Measurements from ENCODE around the gene PDZRN3. TPM values are rescaled to one million over a fixed set of nuclear protein-coding genes. Genes with fewer than 3 reads are reported as not detected.

Gene PDZRN3
- polyA plus RNA-seq, 1 of the 3 experiments (the other 2 are of a cell fraction): 10.3 TPM

DNA sequence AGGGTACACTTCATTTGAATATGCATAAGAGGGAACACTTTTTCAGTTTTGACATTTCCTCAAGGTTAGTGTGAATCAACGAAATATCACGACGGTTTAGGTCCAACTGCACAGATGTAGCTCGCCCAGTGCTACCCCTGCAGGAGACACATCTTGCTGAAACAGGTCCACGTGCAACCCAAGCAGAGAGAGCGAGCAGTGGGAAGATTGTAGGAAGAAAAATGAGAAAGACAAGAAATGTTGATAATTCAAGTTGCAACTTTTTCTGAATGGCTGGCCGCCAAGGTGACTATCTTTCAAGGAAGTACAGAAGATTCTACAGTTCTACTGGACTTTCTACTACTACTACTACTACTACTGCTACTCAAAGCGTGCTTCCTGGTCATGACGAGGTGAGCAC is 231.7 kb downstream of the PDZRN3 start:
- Histone ChIP-seq H4K20me1 (ENCODE audit: insufficient read depth) (no peaks in the 10 kb centered on the region), H3K36me3 (replicated peaks in 1 of 2; ENCODE audit: control insufficient read depth in 1 of 2, insufficient read depth in 2 of 2, low read length in 1 of 2) (peaks cover 59 to 72% of the 10 kb centered on the region in 2 experiments), H3K4me3 (ENCODE audit: low read depth in 2 of 2, low read length in 1 of 2) (no peak overlapping the region), H3K9me3 (no peaks in the 10 kb centered on the region), H3K27ac (ENCODE audit: low read depth in 2 of 2, low read length in 1 of 2) (no peak overlapping the region), H3K4me2 (no peak overlapping the region), H3K79me2 (ENCODE audit: insufficient read depth) (no peaks in the 10 kb centered on the region), H3F3A (replicated peaks; ENCODE audit: insufficient read depth) (no peaks in the 10 kb centered on the region), H3K27me3 (ENCODE audit: insufficient read depth) (no peaks in the 10 kb centered on the region), H3K9ac (no peak overlapping the region), H3K4me1 (ENCODE audit: control insufficient read depth in 1 of 2, insufficient read depth in 2 of 2, low read depth in 1 of 2, low read length in 1 of 2) (no peaks in the 10 kb centered on the region; a peak in 1 of 4 replicates), H2AFZ (ENCODE audit: low read depth) (no peak overlapping the region), H3K9me2 (no peaks in the 10 kb centered on the region)
- POLR2A ChIA-PET: no interaction called here
- DNase-seq: no peak
- WGBS (ENCODE audit: low lambda C conversion rate): 80% methylated on average over 9 of the region's 9 CpGs
- no peak for TF ChIP-seq RFX5 (IDR thresholded peaks at IDR 0.05; ENCODE audit: low read length)
- CTCF ChIA-PET: no interaction called here

DNA sequence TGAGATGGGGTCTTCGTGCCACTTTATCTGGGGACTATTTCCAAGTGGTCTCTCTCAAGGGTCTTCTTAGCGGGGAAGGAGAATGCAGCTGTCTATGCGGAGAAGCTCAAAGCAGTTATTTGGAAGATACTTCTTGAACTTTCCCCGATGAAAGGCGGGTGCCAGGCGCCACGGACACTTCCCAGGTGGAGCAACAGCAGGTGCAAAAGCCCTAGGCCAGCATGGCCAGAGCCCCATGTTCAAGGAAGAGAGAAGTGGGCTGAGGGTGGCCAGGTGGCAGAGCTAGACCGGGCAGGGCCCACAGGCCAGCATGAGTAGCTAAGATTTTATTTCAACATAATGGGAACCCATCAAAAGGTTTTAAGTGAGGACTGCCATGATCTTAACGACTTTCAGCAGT is 232.8 kb downstream of the PDZRN3 start:
- 75% methylated on average over 9 of the region's 9 CpGs for WGBS (ENCODE audit: low lambda C conversion rate)
- Histone ChIP-seq H3K4me3 (ENCODE audit: low read depth in 2 of 2, low read length in 1 of 2) (no peak overlapping the region), H4K20me1 (ENCODE audit: insufficient read depth) (no peaks in the 10 kb centered on the region), H3F3A (replicated peaks; ENCODE audit: insufficient read depth) (no peaks in the 10 kb centered on the region), H2AFZ (ENCODE audit: low read depth) (no peak overlapping the region), H3K4me1 (ENCODE audit: control insufficient read depth in 1 of 2, insufficient read depth in 2 of 2, low read depth in 1 of 2, low read length in 1 of 2) (no peaks in the 10 kb centered on the region; a peak in 1 of 4 replicates), H3K9me2 (no peaks in the 10 kb centered on the region), H3K36me3 (replicated peaks in 1 of 2; ENCODE audit: control insufficient read depth in 1 of 2, insufficient read depth in 2 of 2, low read length in 1 of 2) (peaks cover 59 to 76% of the 10 kb centered on the region in 2 experiments), H3K27me3 (ENCODE audit: insufficient read depth) (no peaks in the 10 kb centered on the region), H3K9ac (no peak overlapping the region), H3K4me2 (no peak overlapping the region), H3K79me2 (ENCODE audit: insufficient read depth) (no peaks in the 10 kb centered on the region), H3K27ac (ENCODE audit: low read depth in 2 of 2, low read length in 1 of 2) (no peak overlapping the region; a peak in 1 of 4 replicates), H3K9me3 (no peaks in the 10 kb centered on the region)
- POLR2A ChIA-PET: no interaction called here
- TF ChIP-seq MXI1 (IDR thresholded peaks at IDR 0.05; ENCODE audit: low read depth, low read length): no peak
- no peak for TF ChIP-seq EP300 (IDR thresholded peaks at IDR 0.05; ENCODE audit: borderline replicate concordance in 1 of 2, low read depth in 1 of 2, low read length in 1 of 2)
- no peak for TF ChIP-seq TEAD4 (IDR thresholded peaks at IDR 0.05; ENCODE audit: borderline replicate concordance, insufficient read depth)
- TF ChIP-seq CHD2 (IDR thresholded peaks at IDR 0.05; ENCODE audit: low read length, partially characterized antibody): no peak
- TF ChIP-seq YY1 (IDR thresholded peaks at IDR 0.05; ENCODE audit: low read depth): no peak
- TF ChIP-seq SIN3A (IDR thresholded peaks at IDR 0.05; ENCODE audit: borderline replicate concordance, low read depth, low read length): no peak
- TF ChIP-seq NRF1 (IDR thresholded peaks at IDR 0.05; ENCODE audit: low read depth, low read length): no peak
- TF ChIP-seq, protein P1, sequence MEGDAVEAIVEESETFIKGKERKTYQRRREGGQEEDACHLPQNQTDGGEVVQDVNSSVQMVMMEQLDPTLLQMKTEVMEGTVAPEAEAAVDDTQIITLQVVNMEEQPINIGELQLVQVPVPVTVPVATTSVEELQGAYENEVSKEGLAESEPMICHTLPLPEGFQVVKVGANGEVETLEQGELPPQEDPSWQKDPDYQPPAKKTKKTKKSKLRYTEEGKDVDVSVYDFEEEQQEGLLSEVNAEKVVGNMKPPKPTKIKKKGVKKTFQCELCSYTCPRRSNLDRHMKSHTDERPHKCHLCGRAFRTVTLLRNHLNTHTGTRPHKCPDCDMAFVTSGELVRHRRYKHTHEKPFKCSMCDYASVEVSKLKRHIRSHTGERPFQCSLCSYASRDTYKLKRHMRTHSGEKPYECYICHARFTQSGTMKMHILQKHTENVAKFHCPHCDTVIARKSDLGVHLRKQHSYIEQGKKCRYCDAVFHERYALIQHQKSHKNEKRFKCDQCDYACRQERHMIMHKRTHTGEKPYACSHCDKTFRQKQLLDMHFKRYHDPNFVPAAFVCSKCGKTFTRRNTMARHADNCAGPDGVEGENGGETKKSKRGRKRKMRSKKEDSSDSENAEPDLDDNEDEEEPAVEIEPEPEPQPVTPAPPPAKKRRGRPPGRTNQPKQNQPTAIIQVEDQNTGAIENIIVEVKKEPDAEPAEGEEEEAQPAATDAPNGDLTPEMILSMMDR (IDR thresholded peaks at IDR 0.05): no peak
- TF ChIP-seq FOSL2 (IDR thresholded peaks at IDR 0.05; ENCODE audit: borderline replicate concordance, low read depth): no peak
- TF ChIP-seq GATA2 (CRISPR knock-in tag; IDR thresholded peaks at IDR 0.05): no peak
- TF ChIP-seq, protein P2, sequence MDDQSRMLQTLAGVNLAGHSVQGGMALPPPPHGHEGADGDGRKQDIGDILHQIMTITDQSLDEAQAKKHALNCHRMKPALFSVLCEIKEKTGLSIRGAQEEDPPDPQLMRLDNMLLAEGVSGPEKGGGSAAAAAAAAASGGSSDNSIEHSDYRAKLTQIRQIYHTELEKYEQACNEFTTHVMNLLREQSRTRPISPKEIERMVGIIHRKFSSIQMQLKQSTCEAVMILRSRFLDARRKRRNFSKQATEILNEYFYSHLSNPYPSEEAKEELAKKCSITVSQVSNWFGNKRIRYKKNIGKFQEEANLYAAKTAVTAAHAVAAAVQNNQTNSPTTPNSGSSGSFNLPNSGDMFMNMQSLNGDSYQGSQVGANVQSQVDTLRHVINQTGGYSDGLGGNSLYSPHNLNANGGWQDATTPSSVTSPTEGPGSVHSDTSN (IDR thresholded peaks at IDR 0.05): no peak
- no peak for TF ChIP-seq ELF1 (IDR thresholded peaks at IDR 0.05)
- TF ChIP-seq RCOR1 (IDR thresholded peaks at IDR 0.05; ENCODE audit: low read length): no peak
- TF ChIP-seq MEF2A (IDR thresholded peaks at IDR 0.05; ENCODE audit: borderline replicate concordance, low read depth): no peak
- TF ChIP-seq FOXM1 (IDR thresholded peaks at IDR 0.05; ENCODE audit: low read depth): no peak
- no peak for TF ChIP-seq EZH2phosphoT487 (IDR thresholded peaks at IDR 0.05; ENCODE audit: borderline replicate concordance, low read depth)
- TF ChIP-seq, protein P3, sequence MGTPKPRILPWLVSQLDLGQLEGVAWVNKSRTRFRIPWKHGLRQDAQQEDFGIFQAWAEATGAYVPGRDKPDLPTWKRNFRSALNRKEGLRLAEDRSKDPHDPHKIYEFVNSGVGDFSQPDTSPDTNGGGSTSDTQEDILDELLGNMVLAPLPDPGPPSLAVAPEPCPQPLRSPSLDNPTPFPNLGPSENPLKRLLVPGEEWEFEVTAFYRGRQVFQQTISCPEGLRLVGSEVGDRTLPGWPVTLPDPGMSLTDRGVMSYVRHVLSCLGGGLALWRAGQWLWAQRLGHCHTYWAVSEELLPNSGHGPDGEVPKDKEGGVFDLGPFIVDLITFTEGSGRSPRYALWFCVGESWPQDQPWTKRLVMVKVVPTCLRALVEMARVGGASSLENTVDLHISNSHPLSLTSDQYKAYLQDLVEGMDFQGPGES (IDR thresholded peaks at IDR 0.05; ENCODE audit: low read depth, low read length): no peak
- no peak for TF ChIP-seq SMC3 (IDR thresholded peaks at IDR 0.05; ENCODE audit: low read depth, low read length)
- TF ChIP-seq NFIC (IDR thresholded peaks at IDR 0.05; ENCODE audit: borderline replicate concordance): no peak
- no peak for TF ChIP-seq TCF12 (IDR thresholded peaks at IDR 0.05)
- DNase-seq: no peak
- CTCF ChIA-PET: no interaction called here

Data from SK-N-SH (cell line).